GM12865 (cell line): Measurements from ENCODE around the gene CROCC.
"Not testable (repeated sequence)": the region's sequence is repeated elsewhere in the genome, so short reads cannot be mapped to it uniquely, and the experiment has no call there.

Experiments used
- DNase-seq: peaks from one replicate; pipeline ENCODE4 v3.0.0; 2010; ENCODE audit warnings: low read depth
- H3K4me3 ChIP-seq: 2 replicates; pipeline ENCODE4 v1.5.1; 2011; ENCODE audit warnings: mild to moderate bottlenecking, low read depth, low read length, control low read depth
- TF ChIP-seq, protein P1 (sequence below): IDR thresholded peaks from 2 replicates; pipeline ENCODE4 v1.5.1; 2011; ENCODE audit warnings: low read length, control low read depth, low read depth, inconsistent platforms; ENCODE audit not compliant: insufficient read depth; ENCODE audit errors: missing control alignments

CROCC gene

DNA sequence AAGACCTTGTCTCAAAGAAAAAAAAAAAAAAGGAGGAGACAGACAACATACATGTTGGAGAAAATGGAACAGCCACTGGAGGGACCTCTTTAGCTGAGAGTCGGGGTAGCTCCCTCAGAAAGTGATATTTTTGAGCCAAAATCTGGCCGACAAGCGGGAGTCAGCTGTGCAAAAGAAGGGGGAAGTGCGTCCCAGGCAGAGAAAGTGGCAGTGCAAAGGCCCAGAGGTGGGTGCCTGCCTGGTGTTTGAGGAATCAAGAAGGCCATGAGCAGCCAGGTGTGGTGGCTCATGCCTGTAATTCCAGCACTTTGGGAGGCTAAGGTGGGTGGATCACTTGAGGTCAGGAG is 6.1 kb upstream of the CROCC start:
- TF ChIP-seq, protein P1, sequence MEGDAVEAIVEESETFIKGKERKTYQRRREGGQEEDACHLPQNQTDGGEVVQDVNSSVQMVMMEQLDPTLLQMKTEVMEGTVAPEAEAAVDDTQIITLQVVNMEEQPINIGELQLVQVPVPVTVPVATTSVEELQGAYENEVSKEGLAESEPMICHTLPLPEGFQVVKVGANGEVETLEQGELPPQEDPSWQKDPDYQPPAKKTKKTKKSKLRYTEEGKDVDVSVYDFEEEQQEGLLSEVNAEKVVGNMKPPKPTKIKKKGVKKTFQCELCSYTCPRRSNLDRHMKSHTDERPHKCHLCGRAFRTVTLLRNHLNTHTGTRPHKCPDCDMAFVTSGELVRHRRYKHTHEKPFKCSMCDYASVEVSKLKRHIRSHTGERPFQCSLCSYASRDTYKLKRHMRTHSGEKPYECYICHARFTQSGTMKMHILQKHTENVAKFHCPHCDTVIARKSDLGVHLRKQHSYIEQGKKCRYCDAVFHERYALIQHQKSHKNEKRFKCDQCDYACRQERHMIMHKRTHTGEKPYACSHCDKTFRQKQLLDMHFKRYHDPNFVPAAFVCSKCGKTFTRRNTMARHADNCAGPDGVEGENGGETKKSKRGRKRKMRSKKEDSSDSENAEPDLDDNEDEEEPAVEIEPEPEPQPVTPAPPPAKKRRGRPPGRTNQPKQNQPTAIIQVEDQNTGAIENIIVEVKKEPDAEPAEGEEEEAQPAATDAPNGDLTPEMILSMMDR, result no peak
- no peak overlapping the region for H3K4me3 ChIP-seq
- DNase-seq, result no peak

DNA sequence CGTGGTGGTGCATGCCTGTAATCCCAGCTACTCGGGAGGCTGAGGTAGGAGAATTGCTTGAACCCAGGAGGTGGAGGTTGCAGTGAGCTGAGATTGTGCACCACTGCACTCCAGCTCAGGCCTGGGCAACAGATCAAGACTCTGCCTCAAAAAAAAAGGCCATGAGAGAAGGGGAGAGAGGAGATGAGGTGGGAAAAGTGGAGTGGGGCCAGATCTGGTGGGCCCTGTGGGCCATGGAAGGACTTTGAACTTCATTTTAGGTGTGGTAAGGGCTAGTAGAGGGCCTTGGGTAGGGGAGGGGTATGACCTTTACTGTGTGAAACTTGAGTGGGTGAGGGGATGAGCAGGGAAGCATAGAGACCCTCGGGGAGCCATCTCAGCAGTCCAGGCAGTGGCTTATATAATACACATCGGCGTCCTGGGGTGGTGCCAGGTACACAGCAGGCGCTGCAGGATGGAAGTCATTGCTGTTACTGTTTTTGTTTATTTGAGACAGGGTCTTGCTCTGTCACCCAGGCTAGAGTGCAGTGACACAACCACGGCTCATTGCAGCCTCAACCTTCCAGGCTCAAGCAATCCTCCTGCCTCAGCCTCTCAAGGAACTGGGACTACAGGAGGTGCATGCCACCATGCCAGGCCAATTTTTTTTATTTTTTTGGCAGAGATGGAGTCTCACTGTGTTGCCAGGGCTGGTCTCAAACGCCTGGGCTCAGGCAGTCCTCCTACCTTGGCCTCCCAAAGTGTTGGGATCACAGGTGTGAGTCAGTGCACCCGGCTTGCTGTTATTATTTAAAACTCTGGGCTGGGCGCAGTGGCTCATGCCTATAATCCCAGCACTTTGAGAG is 5.5 kb upstream of the CROCC start:
- not testable (repeated sequence) for DNase-seq

DNA sequence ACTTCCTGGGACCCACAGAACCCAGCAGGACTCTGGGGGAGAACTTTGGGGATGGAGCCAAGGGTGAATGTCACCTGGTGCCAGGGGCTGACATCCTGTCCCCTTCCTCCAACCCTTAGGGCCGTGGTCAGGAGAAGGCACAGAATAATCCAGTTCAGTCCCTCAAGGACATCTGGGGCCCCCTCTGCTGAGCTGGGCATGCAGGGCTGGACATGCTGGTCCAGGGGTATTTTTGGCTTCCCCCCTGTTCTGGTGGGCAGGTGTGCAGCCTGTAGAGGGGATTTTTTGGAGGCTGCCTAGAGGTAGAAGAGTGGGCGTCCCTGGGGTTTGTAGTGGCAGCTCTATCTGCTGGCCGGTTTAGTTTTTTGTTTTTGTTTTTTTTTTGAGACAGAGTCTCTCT is 3.4 kb upstream of the CROCC start:
- no peak for DNase-seq
- TF ChIP-seq, protein P1, result no peak
- H3K4me3 ChIP-seq, result no peak overlapping the region

More for the DNA sequence above, 5.5 kb upstream of the CROCC start:
- not testable (repeated sequence) for H3K4me3 ChIP-seq

DNA sequence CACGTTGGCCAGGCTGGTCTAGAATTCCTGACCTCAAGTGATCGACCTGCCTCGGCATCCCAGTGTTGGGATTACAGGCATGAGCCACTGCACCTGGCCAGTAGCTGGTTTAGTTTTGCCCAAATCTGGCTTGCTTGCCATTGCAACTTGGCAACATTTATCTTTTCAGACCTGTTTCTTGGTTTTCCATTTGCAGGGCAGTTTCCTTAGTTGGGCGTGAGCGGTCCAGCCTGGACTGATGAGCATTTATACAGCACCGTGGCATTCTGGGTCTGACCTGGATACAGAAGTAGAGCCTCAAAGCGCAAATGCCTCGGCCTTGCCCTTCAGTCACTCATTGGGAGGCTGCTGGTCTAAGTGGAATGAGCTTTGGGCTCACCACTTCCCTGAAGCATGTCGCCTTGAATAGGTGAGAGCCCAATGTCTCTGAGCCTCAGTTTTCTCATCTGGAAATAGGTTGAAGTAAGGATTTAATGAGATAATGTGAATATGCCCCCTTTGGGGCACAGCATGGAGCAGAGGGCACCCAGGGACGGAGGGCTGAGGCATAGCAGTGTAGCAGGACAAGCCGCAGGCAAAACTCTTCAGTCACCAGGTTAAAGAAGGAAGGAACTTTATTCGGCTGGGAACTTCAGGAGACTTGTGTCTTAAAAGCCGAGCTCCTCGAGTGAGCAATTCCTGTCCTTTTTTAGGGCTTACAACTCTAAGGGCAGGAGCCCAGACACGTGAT is 2.6 kb upstream of the CROCC start:
- H3K4me3 ChIP-seq, DNase-seq: not testable (repeated sequence)

DNA sequence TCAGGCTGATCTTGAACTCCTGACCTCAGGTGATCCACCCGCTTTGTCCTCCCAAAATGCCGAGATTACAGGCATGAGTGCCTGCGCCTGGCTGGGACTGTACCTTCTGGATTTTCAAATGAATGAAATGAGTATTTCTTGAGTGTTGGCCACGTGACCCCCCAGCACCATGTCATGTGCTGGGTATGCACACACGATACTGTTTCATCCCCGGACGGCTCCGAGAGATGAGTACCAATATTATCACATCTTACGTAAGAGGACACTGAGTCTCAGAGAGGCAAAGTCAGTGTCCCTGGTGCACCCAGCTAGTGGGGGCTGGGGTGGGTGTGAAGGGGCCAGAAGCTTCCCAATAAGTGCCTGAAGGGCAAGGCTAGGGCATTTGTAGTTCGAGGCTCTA is 780 bp upstream of the CROCC start:
- no peak overlapping the region for H3K4me3 ChIP-seq
- TF ChIP-seq, protein P1, result no peak
- no peak for DNase-seq

DNA sequence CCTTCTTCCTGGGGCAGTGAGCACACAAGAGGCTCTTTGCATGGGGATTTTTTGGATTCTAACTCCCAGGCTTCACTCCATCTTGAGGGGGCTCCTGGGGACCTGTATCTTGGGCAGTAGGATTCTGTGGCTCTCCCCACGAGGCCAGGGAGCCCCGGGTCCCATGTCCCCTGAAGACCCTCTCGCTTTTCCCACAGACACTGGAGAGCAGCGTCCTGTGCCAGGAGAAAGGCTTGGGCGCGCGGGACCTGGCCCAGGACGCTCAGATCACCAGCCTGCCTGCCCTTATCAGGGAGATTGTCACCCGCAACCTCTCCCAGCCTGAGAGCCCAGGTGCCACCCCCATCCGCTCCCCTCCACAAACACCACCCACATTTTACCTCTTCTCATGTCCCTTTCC is 735 bp downstream of the CROCC start:
- H3K4me3 ChIP-seq, result no peak overlapping the region
- TF ChIP-seq, protein P1, result no peak
- no peak for DNase-seq

DNA sequence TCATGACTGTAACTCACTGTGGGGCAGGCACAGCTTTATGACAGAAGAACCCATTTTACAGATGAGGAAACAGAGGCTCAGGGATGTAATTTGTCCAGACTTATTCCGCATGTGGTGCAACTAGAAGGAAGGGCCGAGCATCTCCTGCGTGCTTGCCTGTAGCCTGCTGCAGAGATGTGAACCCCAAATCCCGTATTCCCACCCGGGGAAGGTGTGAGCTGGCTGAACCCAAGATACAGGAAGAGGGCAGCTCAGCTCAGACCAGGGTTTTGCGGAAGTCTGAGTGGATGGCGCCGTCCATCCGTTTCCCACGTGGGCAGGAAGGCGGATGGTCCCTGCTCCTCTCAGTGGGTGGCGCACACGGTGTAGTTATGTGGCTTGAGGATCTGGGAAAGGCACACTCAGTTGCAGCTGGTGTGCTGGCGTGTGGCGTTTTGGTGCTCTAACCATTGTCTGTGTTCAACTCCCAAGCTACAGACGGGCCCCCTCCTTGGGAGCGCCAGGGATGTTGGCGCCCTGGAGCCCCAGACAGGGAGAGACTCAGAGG is 1.2 kb downstream of the CROCC start:
- no peak overlapping the region for H3K4me3 ChIP-seq
- TF ChIP-seq, protein P1, result no peak
- DNase-seq, result no peak
